Measurements from ENCODE around the gene ARHGAP9.

ARHGAP9 gene

DNA sequence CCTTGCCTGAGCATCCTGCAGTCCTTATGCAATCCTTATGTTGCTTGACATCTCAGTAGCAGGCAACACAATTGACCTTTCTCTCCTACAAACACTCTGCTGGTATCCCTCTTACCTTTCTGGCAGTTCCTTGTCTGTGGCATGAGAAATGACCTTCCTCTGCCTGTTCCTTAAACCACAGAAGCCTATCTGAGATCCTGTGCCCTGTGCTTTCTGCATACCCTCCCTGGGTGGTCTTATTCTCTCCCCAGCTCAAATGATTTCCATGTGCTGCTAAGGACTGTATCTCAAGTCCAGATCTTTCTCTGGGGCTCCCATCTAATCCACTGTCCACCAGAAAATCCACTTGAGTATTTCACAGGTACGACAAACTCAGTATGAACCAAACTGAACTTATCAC is 2.0 kb upstream of the ARHGAP9 start:
- no peak overlapping the region for H3K27ac ChIP-seq (ENCODE audit: low read depth, low read length)
- peaks cover 0 to 18% (median 7%) of the 10 kb centered on the region in 5 donors for H3K4me1 ChIP-seq (ENCODE audit: control insufficient read depth in 5 of 5, insufficient read depth in 5 of 5, low read length in 5 of 5)
- H3K9me3 ChIP-seq (ENCODE audit: control insufficient read depth in 5 of 5, low read length in 5 of 5), result no peaks in the 10 kb centered on the region
- no peak overlapping the region for H3K4me3 ChIP-seq (ENCODE audit: low read depth in 1 of 5, low read length in 5 of 5)
- H3K9ac ChIP-seq (ENCODE audit: low read length in 5 of 5), result no peak overlapping the region
- peaks cover 0 to 12% (median 3%) of the 10 kb centered on the region in 5 donors for H3K27me3 ChIP-seq (ENCODE audit: control insufficient read depth in 5 of 5, insufficient read depth in 4 of 5, low read length in 5 of 5)
- no peaks in the 10 kb centered on the region for H3K36me3 ChIP-seq (ENCODE audit: control insufficient read depth in 5 of 5, insufficient read depth in 5 of 5, low read length in 5 of 5)

DNA sequence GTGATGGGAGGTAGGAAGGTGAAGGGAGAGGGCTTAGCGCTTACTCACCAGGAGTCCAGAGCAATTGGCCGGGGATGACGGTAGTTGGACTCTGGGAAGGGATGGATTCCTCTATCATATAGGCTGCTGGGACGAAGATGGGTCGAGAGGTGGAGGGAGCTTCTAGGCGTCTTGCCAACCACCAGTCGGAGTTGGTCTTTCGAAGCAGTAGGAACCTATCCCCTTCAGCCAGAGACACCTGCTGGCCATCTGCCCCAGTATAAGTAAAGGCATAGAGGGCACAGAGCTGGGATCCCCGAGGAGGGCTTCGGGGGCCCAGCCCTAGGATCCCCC is 657 bp downstream of the ARHGAP9 start:
- Histone ChIP-seq H3K4me1 (ENCODE audit: control insufficient read depth in 5 of 5, insufficient read depth in 5 of 5, low read length in 5 of 5) (peaks cover 0 to 35% (median 27%) of the 10 kb centered on the region in 5 donors), H3K4me3 (ENCODE audit: low read depth in 1 of 5, low read length in 5 of 5) (no peak overlapping the region), H3K9me3 (ENCODE audit: control insufficient read depth in 5 of 5, low read length in 5 of 5) (no peaks in the 10 kb centered on the region), H3K27me3 (ENCODE audit: control insufficient read depth in 5 of 5, insufficient read depth in 4 of 5, low read length in 5 of 5) (peaks cover 7 to 37% (median 26%) of the 10 kb centered on the region in 5 donors), H3K27ac (ENCODE audit: low read depth, low read length) (no peak overlapping the region), H3K9ac (ENCODE audit: low read length in 5 of 5) (peak overlapping the region in 1 of 5 donors; percentile 37), H3K36me3 (ENCODE audit: control insufficient read depth in 5 of 5, insufficient read depth in 5 of 5, low read length in 5 of 5) (peaks cover 0 to 10% (median 0%) of the 10 kb centered on the region in 5 donors)

DNA sequence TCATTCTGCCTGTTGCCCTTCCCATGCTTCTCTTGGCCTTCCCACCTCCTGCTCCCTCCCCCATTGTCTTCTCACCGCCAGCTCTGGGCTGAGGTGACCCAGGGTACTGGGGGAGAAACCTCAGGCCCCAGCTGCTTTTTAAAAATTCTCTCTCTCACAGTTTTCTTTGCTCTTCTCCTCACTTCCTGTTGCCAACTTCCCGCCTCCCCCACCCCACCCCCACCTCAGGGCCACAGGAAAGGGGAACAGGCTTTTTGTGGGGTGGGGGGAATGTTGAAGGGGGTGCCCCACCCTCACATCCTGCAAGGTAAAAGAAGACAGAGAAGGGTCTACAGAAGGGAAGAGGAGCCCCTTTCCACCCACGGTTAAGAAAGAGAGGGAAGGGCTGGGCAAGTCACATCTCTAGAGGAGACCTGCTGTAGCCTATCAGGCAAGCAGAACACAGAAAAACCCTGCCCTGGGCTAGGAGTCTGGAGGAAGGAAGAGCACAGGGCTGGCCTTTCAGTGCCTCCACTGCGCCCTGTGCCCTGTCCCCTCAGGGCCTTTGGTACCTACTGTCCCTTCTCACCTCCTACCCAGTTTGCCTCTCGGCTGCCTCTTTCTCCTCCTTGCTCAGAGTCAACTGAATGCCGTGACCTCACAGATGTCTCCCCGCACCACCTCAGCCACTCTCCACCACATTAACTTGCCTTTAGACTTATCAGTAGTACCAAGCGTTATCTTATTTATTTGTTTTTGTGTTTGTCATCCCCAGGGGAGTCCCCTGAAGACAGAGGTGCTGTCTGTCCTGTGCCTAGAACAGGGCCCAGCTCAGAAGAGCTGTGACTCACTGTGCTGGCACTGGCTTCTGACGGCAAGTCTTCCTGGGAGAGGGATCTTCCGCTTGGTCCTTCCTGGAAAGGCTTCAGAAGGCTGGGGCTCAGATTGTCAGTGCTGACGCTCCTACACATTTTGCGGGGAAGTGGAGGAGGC is 1.7 kb downstream of the ARHGAP9 start:
- H3K4me1 ChIP-seq (ENCODE audit: control insufficient read depth in 5 of 5, insufficient read depth in 5 of 5, low read length in 5 of 5), result peaks cover 0 to 35% (median 27%) of the 10 kb centered on the region in 5 donors
- H3K9me3 ChIP-seq (ENCODE audit: control insufficient read depth in 5 of 5, low read length in 5 of 5), result no peaks in the 10 kb centered on the region
- H3K9ac ChIP-seq (ENCODE audit: low read length in 5 of 5), result peak overlapping the region in 3 of 5 donors; percentile 48 to 71 (median 68)
- H3K27ac ChIP-seq (ENCODE audit: low read depth, low read length), result peak overlapping the region; percentile 18
- H3K36me3 ChIP-seq (ENCODE audit: control insufficient read depth in 5 of 5, insufficient read depth in 5 of 5, low read length in 5 of 5), result peaks cover 0 to 14% (median 0%) of the 10 kb centered on the region in 5 donors
- H3K27me3 ChIP-seq (ENCODE audit: control insufficient read depth in 5 of 5, insufficient read depth in 4 of 5, low read length in 5 of 5), result peaks cover 7 to 41% (median 31%) of the 10 kb centered on the region in 5 donors
- H3K4me3 ChIP-seq (ENCODE audit: low read depth in 1 of 5, low read length in 5 of 5), result peak overlapping the region; percentile 39 to 63 (median 53)

DNA sequence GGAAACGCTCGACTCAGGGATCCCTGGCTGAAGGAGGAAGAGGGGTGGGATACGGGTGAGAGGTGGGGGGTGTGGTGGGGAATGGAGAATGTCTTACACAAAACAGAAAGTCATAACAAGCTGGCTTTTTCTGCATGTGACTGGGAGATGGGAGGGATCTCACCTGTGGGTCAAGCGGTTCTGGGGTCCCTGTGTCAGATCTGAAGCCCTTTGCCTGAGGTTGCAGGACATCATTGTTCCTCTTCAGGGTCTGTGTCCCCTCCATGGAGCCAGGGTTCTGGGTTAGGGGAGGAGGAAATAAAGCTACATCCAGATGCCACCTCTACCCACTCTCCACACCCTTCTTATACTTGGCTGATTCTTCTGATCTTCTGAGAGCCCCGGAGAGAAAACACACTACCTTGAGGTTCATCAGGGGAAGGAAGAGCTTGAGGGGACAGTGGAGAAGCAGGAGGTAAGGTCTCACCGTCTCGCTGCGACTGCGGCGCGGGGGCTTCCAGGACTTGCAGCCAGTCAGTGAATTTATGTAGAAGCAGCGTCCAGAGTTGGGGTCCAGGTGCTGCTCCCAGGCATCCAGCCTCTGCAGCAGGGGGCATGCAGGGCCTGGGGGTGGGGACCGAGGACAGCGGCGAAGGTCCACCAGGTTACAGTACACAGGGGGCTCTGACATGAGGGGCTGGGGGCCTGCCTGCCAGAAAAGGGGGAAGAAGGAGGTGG is 2.5 kb downstream of the ARHGAP9 start:
- H3K4me3 ChIP-seq (ENCODE audit: low read depth in 1 of 5, low read length in 5 of 5), result peak overlapping the region; percentile 39 to 71 (median 55)
- peaks cover 0 to 18% (median 0%) of the 10 kb centered on the region in 5 donors for H3K36me3 ChIP-seq (ENCODE audit: control insufficient read depth in 5 of 5, insufficient read depth in 5 of 5, low read length in 5 of 5)
- peak overlapping the region in 3 of 5 donors; percentile 48 to 71 (median 68) for H3K9ac ChIP-seq (ENCODE audit: low read length in 5 of 5)
- H3K27me3 ChIP-seq (ENCODE audit: control insufficient read depth in 5 of 5, insufficient read depth in 4 of 5, low read length in 5 of 5), result peaks cover 7 to 41% (median 31%) of the 10 kb centered on the region in 5 donors
- no peaks in the 10 kb centered on the region for H3K9me3 ChIP-seq (ENCODE audit: control insufficient read depth in 5 of 5, low read length in 5 of 5)
- no peak overlapping the region for H3K27ac ChIP-seq (ENCODE audit: low read depth, low read length)
- H3K4me1 ChIP-seq (ENCODE audit: control insufficient read depth in 5 of 5, insufficient read depth in 5 of 5, low read length in 5 of 5), result peaks cover 0 to 35% (median 27%) of the 10 kb centered on the region in 5 donors

DNA sequence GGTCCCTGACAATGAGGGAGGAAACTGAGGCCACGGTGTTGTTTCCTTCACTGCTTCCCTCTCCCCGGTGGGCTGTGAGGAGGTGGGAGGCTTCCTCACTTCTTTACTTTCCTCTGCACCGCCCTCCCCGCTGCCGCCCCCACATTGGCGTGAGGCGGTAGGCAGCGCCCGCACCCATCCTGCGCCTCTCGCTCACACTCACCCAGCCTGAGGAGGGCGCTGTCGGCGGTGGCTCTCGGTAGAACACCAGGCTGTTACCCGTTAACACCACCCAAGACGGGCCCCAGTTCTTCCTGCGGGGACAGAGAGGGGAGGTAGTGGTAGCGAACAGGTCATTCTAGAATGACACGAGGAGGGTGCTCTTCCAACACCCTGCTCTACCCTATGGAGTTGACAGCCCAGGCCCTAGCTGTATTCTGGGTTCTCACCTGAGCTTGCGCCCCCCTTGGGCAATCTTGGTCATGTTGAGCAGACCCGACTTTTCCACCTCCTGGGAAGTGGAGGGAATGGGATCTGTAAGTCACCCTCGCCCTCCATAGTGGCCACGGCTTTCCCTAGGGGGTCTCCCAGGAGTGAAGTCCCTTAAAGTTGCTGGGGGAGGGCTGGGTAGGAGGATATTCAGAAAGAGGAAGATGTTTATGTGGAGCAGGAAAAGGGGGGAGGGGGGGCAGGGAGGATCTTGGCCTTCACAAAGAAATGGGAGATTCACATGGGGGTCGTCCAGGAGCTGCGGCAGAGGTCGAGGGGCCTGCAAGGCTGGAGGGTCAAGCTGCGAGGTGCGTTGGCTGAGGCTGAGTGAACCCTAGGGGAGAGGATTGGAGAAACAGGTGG is 3.3 kb downstream of the ARHGAP9 start:
- Histone ChIP-seq H3K9ac (ENCODE audit: low read length in 5 of 5) (peak overlapping the region in 3 of 5 donors; percentile 48 to 71 (median 68)), H3K4me3 (ENCODE audit: low read depth in 1 of 5, low read length in 5 of 5) (peak overlapping the region; percentile 48 to 71 (median 55)), H3K36me3 (ENCODE audit: control insufficient read depth in 5 of 5, insufficient read depth in 5 of 5, low read length in 5 of 5) (peaks cover 0 to 19% (median 0%) of the 10 kb centered on the region in 5 donors), H3K27ac (ENCODE audit: low read depth, low read length) (no peak overlapping the region), H3K9me3 (ENCODE audit: control insufficient read depth in 5 of 5, low read length in 5 of 5) (no peaks in the 10 kb centered on the region), H3K27me3 (ENCODE audit: control insufficient read depth in 5 of 5, insufficient read depth in 4 of 5, low read length in 5 of 5) (peaks cover 7 to 44% (median 31%) of the 10 kb centered on the region in 5 donors), H3K4me1 (ENCODE audit: control insufficient read depth in 5 of 5, insufficient read depth in 5 of 5, low read length in 5 of 5) (peaks cover 0 to 35% (median 27%) of the 10 kb centered on the region in 5 donors)

DNA sequence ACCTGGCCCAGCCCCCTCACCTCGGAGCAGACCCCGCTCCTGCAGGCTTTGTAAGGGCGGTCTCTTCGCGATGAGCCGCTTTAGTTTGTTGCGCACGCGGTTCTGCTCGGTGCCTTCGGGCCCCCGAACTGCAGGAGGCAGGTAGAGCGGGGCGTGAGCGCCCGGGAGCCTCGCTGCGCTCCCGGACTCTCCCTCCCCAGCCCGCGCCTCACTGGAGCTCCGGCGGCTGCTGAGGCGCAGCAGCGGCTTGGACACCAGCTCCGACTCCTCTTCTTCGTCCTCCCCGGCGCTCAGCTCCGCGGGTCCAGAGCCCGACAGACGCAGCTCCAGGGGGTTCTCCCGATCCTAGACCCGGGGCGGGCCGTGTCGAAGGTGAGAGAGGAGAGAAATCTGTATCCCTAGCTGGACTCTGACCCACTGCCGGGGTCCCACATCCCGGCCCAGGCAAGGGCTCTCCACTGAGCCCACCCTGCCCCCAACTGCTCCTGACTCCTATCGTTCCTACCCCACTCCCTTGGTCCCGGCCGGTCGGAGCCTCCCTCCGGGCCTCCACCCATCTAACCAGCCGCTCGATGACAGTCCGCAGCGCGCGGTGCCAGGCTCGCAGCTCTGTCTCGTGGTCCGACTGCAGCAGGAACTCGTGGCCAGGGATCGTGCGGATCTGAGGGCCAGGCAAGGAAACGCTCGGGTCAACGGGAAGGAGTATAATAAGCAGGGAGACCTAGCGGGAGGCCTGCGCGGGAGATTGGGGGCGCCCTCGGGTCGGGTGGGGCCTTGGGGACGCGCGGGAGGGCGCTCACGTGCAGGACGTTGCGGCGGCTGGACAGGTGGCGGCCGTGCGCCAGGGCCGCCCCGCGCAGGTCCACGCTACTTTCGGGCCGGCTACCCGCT is 4.2 kb downstream of the ARHGAP9 start:
- Histone ChIP-seq H3K4me3 (ENCODE audit: low read depth in 1 of 5, low read length in 5 of 5) (peak overlapping the region in 4 of 5 donors; percentile 47 to 63 (median 54)), H3K36me3 (ENCODE audit: control insufficient read depth in 5 of 5, insufficient read depth in 5 of 5, low read length in 5 of 5) (peaks cover 0 to 19% (median 0%) of the 10 kb centered on the region in 5 donors), H3K9me3 (ENCODE audit: control insufficient read depth in 5 of 5, low read length in 5 of 5) (no peaks in the 10 kb centered on the region), H3K9ac (ENCODE audit: low read length in 5 of 5) (peak overlapping the region in 3 of 5 donors; percentile 18 to 68 (median 22)), H3K4me1 (ENCODE audit: control insufficient read depth in 5 of 5, insufficient read depth in 5 of 5, low read length in 5 of 5) (peaks cover 0 to 35% (median 27%) of the 10 kb centered on the region in 5 donors), H3K27me3 (ENCODE audit: control insufficient read depth in 5 of 5, insufficient read depth in 4 of 5, low read length in 5 of 5) (peaks cover 7 to 49% (median 31%) of the 10 kb centered on the region in 5 donors), H3K27ac (ENCODE audit: low read depth, low read length) (no peak overlapping the region)

DNA sequence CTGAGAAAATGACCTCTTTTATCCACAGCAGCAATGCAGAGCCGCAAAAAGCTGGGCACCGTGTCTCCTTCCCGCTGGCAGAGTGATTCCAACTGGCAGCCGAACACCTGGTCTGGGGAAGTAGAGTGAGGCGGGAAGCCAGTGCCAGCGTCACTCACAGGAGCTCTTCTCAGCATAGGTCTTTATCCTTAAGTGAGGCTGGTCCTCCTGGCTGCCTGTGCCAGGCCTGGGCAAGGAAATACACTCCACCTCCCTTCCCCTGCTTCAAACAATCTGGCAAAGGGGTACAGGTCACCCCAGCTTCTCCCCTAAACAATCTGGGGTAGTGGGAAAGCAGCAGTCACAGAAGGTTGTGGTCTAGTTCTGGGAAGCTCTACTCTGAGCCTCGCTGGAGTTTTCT is 4.8 kb downstream of the ARHGAP9 start:
- H3K27me3 ChIP-seq (ENCODE audit: control insufficient read depth in 5 of 5, insufficient read depth in 4 of 5, low read length in 5 of 5), result peaks cover 7 to 52% (median 34%) of the 10 kb centered on the region in 5 donors
- peaks cover 0 to 35% (median 27%) of the 10 kb centered on the region in 5 donors for H3K4me1 ChIP-seq (ENCODE audit: control insufficient read depth in 5 of 5, insufficient read depth in 5 of 5, low read length in 5 of 5)
- H3K27ac ChIP-seq (ENCODE audit: low read depth, low read length), result no peak overlapping the region
- H3K4me3 ChIP-seq (ENCODE audit: low read depth in 1 of 5, low read length in 5 of 5), result peak overlapping the region in 1 of 5 donors; percentile 63
- peaks cover 0 to 23% (median 0%) of the 10 kb centered on the region in 5 donors for H3K36me3 ChIP-seq (ENCODE audit: control insufficient read depth in 5 of 5, insufficient read depth in 5 of 5, low read length in 5 of 5)
- H3K9ac ChIP-seq (ENCODE audit: low read length in 5 of 5), result no peak overlapping the region
- no peaks in the 10 kb centered on the region for H3K9me3 ChIP-seq (ENCODE audit: control insufficient read depth in 5 of 5, low read length in 5 of 5)

DNA sequence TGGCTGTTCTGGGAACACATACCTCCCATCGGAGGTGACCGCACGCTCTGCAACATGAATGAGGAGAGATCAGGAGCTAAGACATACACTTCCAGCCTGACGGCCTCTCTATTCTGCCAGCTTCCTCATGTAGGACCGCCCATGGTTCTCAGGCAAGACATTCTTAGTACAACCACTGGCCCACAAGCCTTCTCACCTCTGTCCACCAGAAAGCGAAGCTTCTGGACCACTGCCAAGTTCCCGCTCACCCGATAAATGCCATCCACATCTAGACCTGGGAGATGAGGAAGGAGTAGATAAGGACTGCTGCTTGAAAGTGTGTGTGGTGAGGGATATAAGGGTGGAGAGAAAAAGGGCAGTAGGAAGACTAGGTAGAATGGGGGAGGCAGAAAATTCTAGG is 5.2 kb downstream of the ARHGAP9 start:
- H3K9ac ChIP-seq (ENCODE audit: low read length in 5 of 5), result no peak overlapping the region
- H3K4me1 ChIP-seq (ENCODE audit: control insufficient read depth in 5 of 5, insufficient read depth in 5 of 5, low read length in 5 of 5), result peaks cover 0 to 32% (median 27%) of the 10 kb centered on the region in 5 donors
- peaks cover 0 to 25% (median 0%) of the 10 kb centered on the region in 5 donors for H3K36me3 ChIP-seq (ENCODE audit: control insufficient read depth in 5 of 5, insufficient read depth in 5 of 5, low read length in 5 of 5)
- peaks cover 7 to 53% (median 35%) of the 10 kb centered on the region in 5 donors for H3K27me3 ChIP-seq (ENCODE audit: control insufficient read depth in 5 of 5, insufficient read depth in 4 of 5, low read length in 5 of 5)
- no peak overlapping the region for H3K27ac ChIP-seq (ENCODE audit: low read depth, low read length)
- H3K4me3 ChIP-seq (ENCODE audit: low read depth in 1 of 5, low read length in 5 of 5), result no peak overlapping the region
- H3K9me3 ChIP-seq (ENCODE audit: control insufficient read depth in 5 of 5, low read length in 5 of 5), result no peaks in the 10 kb centered on the region

Measured in subcutaneous abdominal adipose tissue (tissue), 5 donors.